Smooth muscle cell (in vitro differentiated cells): Measurements from ENCODE around the gene SAMD13. TPM values are rescaled to one million over a fixed set of nuclear protein-coding genes. Genes with fewer than 3 reads are reported as not detected.

Experiments
- DNase-seq: peaks from one replicate; lab custom pipeline; 2025; ENCODE audit not compliant: unreplicated experiment; lab: John Stamatoyannopoulos, UW
- H2AFZ ChIP-seq: fragments of 200-600 bp; sonication (generic); 2 replicates; pipeline ENCODE4 v1.6.0; 2016; ENCODE audit warnings: antibody characterized with exemption, low read depth, mild to moderate bottlenecking
- H3F3A ChIP-seq: fragments of 200-600 bp; sonication (generic); 2 replicates; pipeline ENCODE4 v1.6.0; 2017; ENCODE audit warnings: antibody characterized with exemption, low read depth
- H3K27ac ChIP-seq: fragments of 200-600 bp; sonication (generic); 2 replicates; pipeline ENCODE4 v1.5.1; 2016; ENCODE audit warnings: low read depth, mild to moderate bottlenecking
- H3K27me3 ChIP-seq: fragments of 200-600 bp; sonication (generic); 2 replicates; pipeline ENCODE4 v1.6.1; 2016; ENCODE audit warnings: low read depth, mild to moderate bottlenecking
- H3K36me3 ChIP-seq: fragments of 200-600 bp; sonication (generic); 2 replicates; pipeline ENCODE4 v1.5.1; 2016; ENCODE audit warnings: low read depth
- H3K4me1 ChIP-seq: fragments of 200-600 bp; sonication (generic); 2 replicates; pipeline ENCODE4 v1.5.1; 2016; ENCODE audit warnings: low read depth
- H3K4me2 ChIP-seq: fragments of 200-600 bp; sonication (generic); 2 replicates; pipeline ENCODE4 v1.6.0; 2016; ENCODE audit warnings: mild to moderate bottlenecking
- H3K4me3 ChIP-seq: fragments of 200-600 bp; sonication (generic); 2 replicates; pipeline ENCODE4 v1.5.1; 2016; ENCODE audit warnings: mild to moderate bottlenecking
- H3K79me2 ChIP-seq: fragments of 200-600 bp; sonication (generic); 2 replicates; pipeline ENCODE4 v1.6.0; 2016; ENCODE audit warnings: low read depth, mild to moderate bottlenecking
- H3K9ac ChIP-seq: fragments of 200-600 bp; sonication (generic); 2 replicates; pipeline ENCODE4 v1.6.0; 2016; ENCODE audit warnings: low read depth
- H3K9me3 ChIP-seq: fragments of 200-600 bp; sonication (generic); replicated peaks from 2 replicates; pipeline ENCODE4 v1.5.1; 2016; ENCODE audit warnings: low read depth
- H4K20me1 ChIP-seq: fragments of 200-600 bp; sonication (generic); 2 replicates; pipeline ENCODE4 v1.6.0; 2016; ENCODE audit warnings: low read depth
- CTCF ChIP-seq: fragments of 200-600 bp; sonication (generic); IDR thresholded peaks from 2 replicates; pipeline ENCODE4 v1.5.1; 2017; ENCODE audit warnings: borderline replicate concordance, mild to moderate bottlenecking, antibody characterized with exemption; ENCODE audit not compliant: insufficient read depth, poor library complexity, severe bottlenecking
- WGBS: methylation state at CpG from one replicate; pipeline ENCODE4 v1.1.7; 2016; ENCODE audit warnings: low lambda C conversion rate; 5-methylcytosine and 5-hydroxymethylcytosine counted together
- polyA plus RNA-seq: library from polyadenylated mRNA; unstranded; fragments of >200 nt; fragmentation: Nextera tagmentation; extraction: Ambion mirVana; gene quantifications from 2 replicates; pipeline ENCODE4 v1.2.1, GENCODE V29; 2016
- total RNA-seq: library from RNA; depleted of rRNA; stranded (reverse); fragments of >200 nt; gene quantifications from 2 replicates; pipeline ENCODE4 v1.2.3, GENCODE V29; 2014

Gene SAMD13
- total and polyA plus RNA-seq, 2 experiments from 2014 or later = 0.66 to 2.7 TPM

GRCh38 chr1:84352298-84353106, 51.0 kb downstream of the SAMD13 start:
- Histone ChIP-seq H3K36me3 (no peaks in the 10 kb centered on the region), H3K27me3 (no peaks in the 10 kb centered on the region), H3K79me2 (no peaks in the 10 kb centered on the region), H4K20me1 (no peaks in the 10 kb centered on the region), H3K4me2 (no peak overlapping the region), H3F3A (peaks cover 18% of the 10 kb centered on the region), H3K9ac (no peak overlapping the region), H3K9me3 (no peaks in the 10 kb centered on the region), H2AFZ (no peak overlapping the region), H3K4me1 (peaks cover under 1% of the 10 kb centered on the region), H3K27ac (no peak overlapping the region), H3K4me3 (no peak overlapping the region)
- no peak for DNase-seq
- 65% methylated on average over 3 of the region's 3 CpGs for WGBS
- no peak for TF ChIP-seq CTCF

- peak overlapping the region; percentile 56 for H3K4me2 ChIP-seq
- H4K20me1 ChIP-seq = no peaks in the 10 kb centered on the region
- no peaks in the 10 kb centered on the region for H3K9me3 ChIP-seq
- no peaks in the 10 kb centered on the region for H3K79me2 ChIP-seq
- H3K27ac ChIP-seq = peak overlapping the region; percentile 32
- H3K4me3 ChIP-seq = no peak overlapping the region
- no peak for TF ChIP-seq CTCF
- no peaks in the 10 kb centered on the region for H3K36me3 ChIP-seq
- peak overlapping the region; percentile 47 for H2AFZ ChIP-seq
- no peak for DNase-seq
- H3F3A ChIP-seq = peaks cover 16% of the 10 kb centered on the region
- no peaks in the 10 kb centered on the region for H3K4me1 ChIP-seq
- 68% methylated on average over 3 of the region's 3 CpGs for WGBS
- H3K27me3 ChIP-seq = no peaks in the 10 kb centered on the region
- H3K9ac ChIP-seq = no peak overlapping the region
Observed at GRCh38 chr1:84353695-84354094, 52.2 kb downstream of the SAMD13 start.

- DNase-seq = no peak
- Histone ChIP-seq H3K27me3 (no peaks in the 10 kb centered on the region), H4K20me1 (no peaks in the 10 kb centered on the region), H3K9ac (no peak overlapping the region), H3K9me3 (no peaks in the 10 kb centered on the region), H3F3A (peaks cover 16% of the 10 kb centered on the region), H2AFZ (no peak overlapping the region), H3K4me3 (no peak overlapping the region), H3K79me2 (no peaks in the 10 kb centered on the region), H3K4me2 (no peak overlapping the region), H3K27ac (no peak overlapping the region), H3K36me3 (no peaks in the 10 kb centered on the region), H3K4me1 (no peaks in the 10 kb centered on the region)
- no peak for TF ChIP-seq CTCF
- WGBS = 72% methylated on average over 3 of the region's 3 CpGs
Observed at GRCh38 chr1:84355556-84355955, 54.0 kb downstream of the SAMD13 start.

GRCh38 chr1:84356881-84357280, 55.4 kb downstream of the SAMD13 start:
- no peak for TF ChIP-seq CTCF
- Histone ChIP-seq H3K79me2 (no peaks in the 10 kb centered on the region), H3K9me3 (no peaks in the 10 kb centered on the region), H3K27ac (no peak overlapping the region), H4K20me1 (no peaks in the 10 kb centered on the region), H3K36me3 (no peaks in the 10 kb centered on the region), H3K27me3 (no peaks in the 10 kb centered on the region), H3F3A (peaks cover 16% of the 10 kb centered on the region), H2AFZ (no peak overlapping the region), H3K9ac (no peak overlapping the region), H3K4me2 (no peak overlapping the region), H3K4me1 (no peaks in the 10 kb centered on the region), H3K4me3 (no peak overlapping the region)
- DNase-seq = no peak
- WGBS = 55% methylated on average over 1 of the region's 1 CpG
